Measurements from ENCODE around the gene FREM1.

The FREM1 gene

DNA sequence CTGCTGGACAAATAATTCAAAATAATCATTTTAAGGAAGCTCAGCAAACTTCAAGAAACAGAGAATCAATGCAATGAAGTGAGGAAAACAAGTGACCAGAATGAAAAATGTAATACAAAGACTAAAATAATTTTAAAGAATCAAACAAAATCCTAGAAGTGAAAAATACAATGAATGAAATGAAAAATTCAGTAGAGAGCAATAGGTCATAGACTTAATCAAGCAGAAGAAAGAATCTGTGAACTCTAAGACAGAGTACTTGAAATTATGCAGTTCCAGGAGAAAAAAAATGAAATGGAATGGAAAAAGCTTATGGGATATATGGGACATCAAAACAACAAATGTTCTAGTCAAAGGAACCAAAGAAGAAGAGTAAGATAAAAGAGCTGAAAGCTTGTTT is 205.1 kb downstream of the FREM1 start:
- TF ChIP-seq, protein P1, sequence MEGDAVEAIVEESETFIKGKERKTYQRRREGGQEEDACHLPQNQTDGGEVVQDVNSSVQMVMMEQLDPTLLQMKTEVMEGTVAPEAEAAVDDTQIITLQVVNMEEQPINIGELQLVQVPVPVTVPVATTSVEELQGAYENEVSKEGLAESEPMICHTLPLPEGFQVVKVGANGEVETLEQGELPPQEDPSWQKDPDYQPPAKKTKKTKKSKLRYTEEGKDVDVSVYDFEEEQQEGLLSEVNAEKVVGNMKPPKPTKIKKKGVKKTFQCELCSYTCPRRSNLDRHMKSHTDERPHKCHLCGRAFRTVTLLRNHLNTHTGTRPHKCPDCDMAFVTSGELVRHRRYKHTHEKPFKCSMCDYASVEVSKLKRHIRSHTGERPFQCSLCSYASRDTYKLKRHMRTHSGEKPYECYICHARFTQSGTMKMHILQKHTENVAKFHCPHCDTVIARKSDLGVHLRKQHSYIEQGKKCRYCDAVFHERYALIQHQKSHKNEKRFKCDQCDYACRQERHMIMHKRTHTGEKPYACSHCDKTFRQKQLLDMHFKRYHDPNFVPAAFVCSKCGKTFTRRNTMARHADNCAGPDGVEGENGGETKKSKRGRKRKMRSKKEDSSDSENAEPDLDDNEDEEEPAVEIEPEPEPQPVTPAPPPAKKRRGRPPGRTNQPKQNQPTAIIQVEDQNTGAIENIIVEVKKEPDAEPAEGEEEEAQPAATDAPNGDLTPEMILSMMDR (IDR thresholded peaks at IDR 0.05): no peak
- no peak overlapping the region for H3K4me3 ChIP-seq
- no peak overlapping the region for H3K27ac ChIP-seq
- DNase-seq (ENCODE audit: low spot score): no peak

- DNase-seq (ENCODE audit: low spot score): no peak
- no peak overlapping the region for H3K27ac ChIP-seq
These were observed 205.9 kb downstream of the FREM1 start for GRCh38 chr9:14704281-14704680.

DNA sequence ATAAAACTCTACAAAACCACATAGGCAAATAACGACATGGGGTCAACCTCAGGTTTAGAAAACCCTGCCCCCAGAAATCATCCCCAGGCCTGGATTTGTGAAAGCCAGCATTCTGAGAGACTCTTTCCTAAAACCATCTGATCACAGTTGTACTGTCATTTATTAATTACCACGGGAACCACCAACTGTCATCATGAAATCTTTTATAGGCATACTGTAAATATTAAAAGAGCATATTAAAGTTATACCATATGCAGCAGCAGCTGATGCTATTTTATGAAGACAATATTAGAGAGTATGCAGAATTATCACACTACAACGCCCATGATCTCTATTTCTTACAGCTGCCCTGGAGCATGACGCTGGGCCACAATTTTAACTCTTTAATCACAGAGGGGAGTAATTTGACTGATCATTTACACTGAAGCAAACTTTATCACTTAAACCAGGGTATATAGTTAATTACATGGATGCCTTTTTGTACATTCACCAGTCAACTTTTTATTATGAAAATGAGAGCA is 208.0 kb downstream of the FREM1 start:
- Histone ChIP-seq H3K27ac (no peak overlapping the region), H3K4me3 (no peak overlapping the region)
- no peak for DNase-seq (ENCODE audit: low spot score)
- TF ChIP-seq, protein P1 (IDR thresholded peaks at IDR 0.05): no peak

More at GRCh38 chr9:14704281-14704680, 205.9 kb downstream of the FREM1 start:
- no peak overlapping the region for H3K4me3 ChIP-seq
- TF ChIP-seq, protein P1 (IDR thresholded peaks at IDR 0.05): no peak

DNA sequence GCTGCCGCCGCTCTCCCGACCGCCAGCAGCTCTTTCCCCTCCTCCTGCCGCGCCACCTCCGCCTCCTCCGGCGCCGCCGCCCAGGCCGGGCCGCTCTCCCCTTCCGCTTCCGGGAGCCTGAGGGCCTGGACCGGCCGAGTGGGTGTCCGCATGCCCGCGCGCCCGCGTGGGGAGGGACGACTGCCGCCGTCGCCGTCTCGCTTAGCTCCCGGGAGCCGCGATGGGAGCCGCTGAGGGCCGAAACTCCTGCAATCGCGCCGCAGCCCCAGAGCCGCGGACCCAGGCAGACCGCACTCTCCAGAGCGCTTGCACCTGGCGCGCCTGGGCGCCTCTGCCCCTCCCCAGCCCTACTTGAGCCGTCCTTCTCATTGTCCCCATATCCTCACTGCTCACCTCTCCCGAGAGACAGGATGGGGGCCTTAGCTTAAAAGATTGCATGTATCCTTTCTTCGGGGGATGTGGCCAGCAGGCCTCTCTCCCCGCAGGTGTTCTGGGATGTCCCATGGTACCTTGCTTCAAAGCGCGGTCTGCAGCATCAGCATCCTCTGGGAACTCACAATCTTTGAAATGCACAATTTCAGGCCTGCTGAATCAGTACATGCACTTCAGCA is 216.9 kb downstream of the FREM1 start, which contains the start of gene ZDHHC21:
ZDHHC21 (minus strand) TSS at position 182 of the 611 bp plus-strand sequence. CDS start 19,092 bp downstream, outside the sequence.
- H3K4me3 ChIP-seq: peak within 1 kb of the TSS; percentile 97
- H3K27ac ChIP-seq: peak within 1 kb of the TSS; percentile 44 to 78
- peak; percentile 79 for DNase-seq (ENCODE audit: low spot score)
- TF ChIP-seq, protein P1 (IDR thresholded peaks at IDR 0.05): no peak

DNA sequence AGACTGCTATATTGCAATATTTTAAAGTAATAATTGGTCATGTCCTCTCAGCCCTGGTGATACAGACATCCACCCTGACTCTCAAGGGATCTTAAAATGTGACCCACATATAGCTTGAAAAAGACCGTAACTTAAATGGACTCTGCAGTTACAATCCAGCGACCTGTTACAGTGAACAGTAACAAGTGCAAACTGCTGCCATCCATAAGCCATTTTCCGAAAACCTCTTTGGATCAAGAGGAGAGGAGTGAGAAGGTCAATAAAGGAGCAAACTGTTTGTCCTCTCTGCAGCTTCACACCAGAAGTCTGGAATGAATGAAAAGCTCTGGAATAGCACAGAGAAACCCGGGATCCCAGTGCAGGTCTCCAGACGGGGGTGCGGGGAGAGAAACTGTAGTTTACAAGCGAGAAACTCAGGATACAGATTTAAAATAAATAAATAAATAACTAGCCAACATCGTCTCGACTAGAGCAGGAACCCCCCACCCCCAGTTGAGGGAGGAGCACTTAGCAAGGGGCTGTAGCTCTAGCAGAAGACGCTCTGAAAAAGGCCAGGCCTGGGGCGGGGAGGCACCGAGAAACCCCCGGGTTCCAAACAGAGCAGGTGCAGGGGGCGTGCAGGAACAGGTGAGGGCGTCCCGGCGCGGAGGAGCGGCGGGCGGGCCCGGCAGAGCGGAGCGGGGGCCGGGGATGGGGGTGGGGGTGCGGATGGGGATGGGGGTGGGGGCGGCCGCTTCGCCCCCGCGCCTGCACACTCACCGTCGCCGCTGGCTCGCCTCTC is 217.6 kb downstream of the FREM1 start:
- no peak for DNase-seq (ENCODE audit: low spot score)
- H3K27ac ChIP-seq: peak overlapping the region; percentile 44 to 78
- peak overlapping the region; percentile 97 for H3K4me3 ChIP-seq
- TF ChIP-seq, protein P1 (IDR thresholded peaks at IDR 0.05): no peak

DNA sequence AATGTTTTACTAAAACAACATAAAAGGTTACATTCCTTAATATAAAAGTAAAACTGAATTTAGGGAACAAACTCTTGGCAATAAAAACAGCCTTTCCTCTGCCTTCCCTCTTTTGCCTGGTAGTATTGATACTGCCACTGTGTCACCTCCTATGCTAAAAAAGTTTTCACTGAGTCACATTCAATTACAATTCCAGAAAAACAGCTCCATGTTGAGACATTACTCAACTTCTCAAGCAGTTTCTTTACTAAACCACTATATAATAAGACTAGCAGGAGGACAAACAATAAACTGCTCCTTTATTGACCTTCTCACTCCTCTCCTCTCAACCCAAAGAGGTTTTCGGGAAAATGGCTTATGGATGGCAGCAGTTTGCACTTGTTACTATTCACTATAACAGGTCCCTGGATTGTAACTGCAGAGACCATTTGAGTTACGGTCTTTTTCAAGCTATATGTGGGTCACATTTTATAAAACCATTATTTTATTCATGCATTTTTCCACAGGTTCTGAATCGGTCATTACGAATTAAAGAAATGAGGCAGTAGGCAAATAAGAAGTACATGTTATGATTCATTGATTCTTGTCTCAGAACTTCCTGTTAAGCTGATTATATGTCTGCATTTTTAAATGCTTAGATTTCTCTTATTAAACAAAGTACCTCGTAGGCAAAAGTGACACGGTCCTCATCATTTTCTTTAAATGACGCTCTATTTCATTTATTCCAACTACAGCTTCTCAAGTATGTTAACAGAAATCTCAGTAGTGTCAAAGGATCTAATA is 219.1 kb downstream of the FREM1 start:
- TF ChIP-seq, protein P1 (IDR thresholded peaks at IDR 0.05): no peak
- Histone ChIP-seq H3K27ac (no peak overlapping the region), H3K4me3 (no peak overlapping the region)
- no peak for DNase-seq (ENCODE audit: low spot score)

Data from coronary artery (tissue), 2 donors.